Gastrocnemius medialis (tissue), 4 donors: ENCODE data around the gene SDCCAG8. TPM values are rescaled to one million over a fixed set of nuclear protein-coding genes. Genes with fewer than 3 reads are reported as not detected.

Experiments
- ATAC-seq, 2 donors: fragments of 150-250 bp; one replicate each; pipeline ENCODE4 v1.9.1; 2016
- DNase-seq, 2 donors: peaks; one replicate each; pipeline ENCODE4 v3.0.0-alpha.2; 2019
- H3K27ac ChIP-seq, 4 donors: fragments of 200-600 bp; sonication (generic); 1 replicate in 1 of 4; 2 replicates in 3 of 4; pipeline ENCODE4 v1.5.1; 2016 to 2018; ENCODE audit warnings: mild to moderate bottlenecking in 2 of 4, moderate library complexity in 1 of 4
- H3K27me3 ChIP-seq, 3 donors: fragments of 200-600 bp; sonication (generic) in 2 of 3; 1 replicate in 1 of 3; 2 replicates in 2 of 3; pipeline versions ENCODE4 v1.5.1 to v1.6.0; 2016 to 2019; ENCODE audit warnings: mild to moderate bottlenecking in 1 of 3, moderate library complexity in 1 of 3
- H3K36me3 ChIP-seq, 2 donors: fragments of 200-600 bp; sonication (generic) in 1 of 2; one replicate each; pipeline ENCODE4 v1.5.1; 2017 to 2018
- H3K4me1 ChIP-seq, 2 donors: fragments of 200-600 bp; sonication (generic) in 1 of 2; one replicate each; pipeline ENCODE4 v1.5.1; 2016 to 2017; ENCODE audit warnings: mild to moderate bottlenecking in 2 of 2
- H3K4me3 ChIP-seq, 4 donors: fragments of 200-600 bp; sonication (generic) in 3 of 4; 1 replicate in 1 of 4; 2 replicates in 3 of 4; pipeline ENCODE4 v1.5.1; 2016 to 2019; ENCODE audit warnings: mild to moderate bottlenecking in 2 of 4
- H3K9me3 ChIP-seq, 3 donors: fragments of 200-600 bp; sonication (generic) in 2 of 3; 1 replicate in 1 of 3; 2 replicates in 2 of 3; pipeline ENCODE4 v1.5.1; 2016 to 2019
- CTCF ChIP-seq, 5 experiments: fragments of 450-650 bp in 3 of 5; fragments of 200-600 bp in 2 of 5; sonication (generic) in 2 of 5; IDR thresholded peaks in 4 of 5; conservative IDR thresholded peaks in 1 of 5; 1 replicate in 4 of 5; 2 replicates in 1 of 5; pipeline ENCODE4 v1.5.1; 2016 to 2019; ENCODE audit warnings: antibody characterized with exemption in 5 of 5, mild to moderate bottlenecking in 3 of 5, moderate library complexity in 3 of 5
- POLR2A ChIP-seq, 2 donors: fragments of 450-650 bp; IDR thresholded peaks; one replicate each; pipeline ENCODE4 v1.6.1; 2017; ENCODE audit warnings: antibody characterized with exemption in 2 of 2, mild to moderate bottlenecking in 2 of 2, moderate library complexity in 2 of 2
- in situ Hi-C, 4 donors: fragments of 200-750 bp; cut with MboI; loops; one replicate each; pipeline versions ENCODE4 v1.15.0 to v1.8.0; 2017; ENCODE audit warnings: low sequenced_read_pairs in 4 of 4
- intact Hi-C: fragments of 100-400 bp; cut with DNase I; formaldehyde crosslinking; loops from one replicate; pipeline ENCODE4 v1.15.1; 2023; ENCODE audit warnings: low total_unique reads
- total RNA-seq, 4 donors: library from RNA; depleted of rRNA; stranded (reverse); fragments of >200 nt; gene quantifications; one replicate each; pipeline versions ENCODE4 v1.1.0 to v1.2.3, GENCODE V29; 2016

SDCCAG8 gene
- total RNA-seq, 4 donors from 2014 or later, result 12.3 to 33.9 (median 26.1) TPM

GRCh38 chr1:243315893-243316292 lies 60.1 kb downstream of the SDCCAG8 start:
- Histone ChIP-seq H3K27me3 (no peaks in the 10 kb centered on the region), H3K36me3 (peaks cover 0 to 15% of the 10 kb centered on the region in 2 donors), H3K4me1 (no peaks in the 10 kb centered on the region), H3K4me3 (no peak overlapping the region), H3K27ac (no peak overlapping the region), H3K9me3 (no peaks in the 10 kb centered on the region)
- intact Hi-C loops (loop anchor here (2.0 kb wide), 1 partner anchor 15 kb away; no protein-coding TSS in a partner anchor), in situ Hi-C loops (loop anchor here in 2 of 4 donors (25.0 kb wide), 2 partner anchors 179 to 854 kb away; no protein-coding TSS in a partner anchor)
- no peak for DNase-seq
- TF ChIP-seq POLR2A (IDR thresholded peaks at IDR 0.05) (no peak), CTCF (IDR thresholded peaks at IDR 0.05 in 4 of 5, conservative IDR thresholded peaks at IDR 0.05 in 1 of 5) (no peak)
- ATAC-seq, result no peak

GRCh38 chr1:243316366-243316989 lies 60.6 kb downstream of the SDCCAG8 start:
- Histone ChIP-seq H3K36me3 (peaks cover 0 to 15% of the 10 kb centered on the region in 2 donors), H3K9me3 (no peaks in the 10 kb centered on the region), H3K4me3 (no peak overlapping the region), H3K27ac (no peak overlapping the region), H3K27me3 (no peaks in the 10 kb centered on the region), H3K4me1 (no peaks in the 10 kb centered on the region)
- ATAC-seq, result no peak
- no peak for DNase-seq
- in situ Hi-C loops (loop anchor here in 2 of 4 donors (25.0 kb wide), 2 partner anchors 179 to 854 kb away; no protein-coding TSS in a partner anchor), intact Hi-C loops (no loop called here)
- TF ChIP-seq POLR2A (IDR thresholded peaks at IDR 0.05), result no peak
- TF ChIP-seq CTCF (IDR thresholded peaks at IDR 0.05 in 4 of 5, conservative IDR thresholded peaks at IDR 0.05 in 1 of 5), result no peak

- TF ChIP-seq CTCF (IDR thresholded peaks at IDR 0.05 in 4 of 5, conservative IDR thresholded peaks at IDR 0.05 in 1 of 5) (no peak), POLR2A (IDR thresholded peaks at IDR 0.05) (no peak)
- no peaks in the 10 kb centered on the region for H3K27me3 ChIP-seq
- intact Hi-C loops, result loop anchor here (5.0 to 10.0 kb wide), 2 partner anchors 853 to 1695 kb away; no protein-coding TSS in a partner anchor
- no peaks in the 10 kb centered on the region for H3K9me3 ChIP-seq
- peaks cover 0 to 12% of the 10 kb centered on the region in 2 donors for H3K36me3 ChIP-seq
- no peak overlapping the region for H3K27ac ChIP-seq
- DNase-seq (no peak), ATAC-seq (no peak)
- no peaks in the 10 kb centered on the region for H3K4me1 ChIP-seq
- in situ Hi-C loops, result loop anchor here in 3 of 4 donors (10.0 to 25.0 kb wide), 3 partner anchors 183 to 865 kb away; no protein-coding TSS in a partner anchor
- H3K4me3 ChIP-seq, result no peak overlapping the region
Observed at GRCh38 chr1:243320224-243320623, 64.4 kb downstream of the SDCCAG8 start.

GRCh38 chr1:243322326-243322725 lies 66.5 kb downstream of the SDCCAG8 start:
- TF ChIP-seq POLR2A (IDR thresholded peaks at IDR 0.05) (no peak), CTCF (IDR thresholded peaks at IDR 0.05 in 4 of 5, conservative IDR thresholded peaks at IDR 0.05 in 1 of 5) (no peak)
- in situ Hi-C loops, result loop anchor here in 3 of 4 donors (10.0 to 25.0 kb wide), 3 partner anchors 185 to 868 kb away; no protein-coding TSS in a partner anchor

More at GRCh38 chr1:243322326-243322725, 66.5 kb downstream of the SDCCAG8 start:
- intact Hi-C loops, result loop anchor here (5.0 to 10.0 kb wide), 2 partner anchors 855 to 1698 kb away; no protein-coding TSS in a partner anchor
- Histone ChIP-seq H3K4me1 (no peaks in the 10 kb centered on the region), H3K27ac (no peak overlapping the region), H3K4me3 (no peak overlapping the region), H3K36me3 (peaks cover 0 to 10% of the 10 kb centered on the region in 2 donors), H3K27me3 (no peaks in the 10 kb centered on the region), H3K9me3 (no peaks in the 10 kb centered on the region)
- ATAC-seq (no peak), DNase-seq (no peak)
